DOHH2 (cell line): ENCODE measurements around the gene LRMDA.

ENCODE experiments used
- H3F3A ChIP-seq: fragments of 200-600 bp; sonication (generic), shearing (Covaris generic); 2 replicates; pipeline ENCODE4 v1.6.0; 2016; ENCODE audit warnings: antibody characterized with exemption, mild to moderate bottlenecking; ENCODE audit not compliant: control insufficient read depth, insufficient read depth
- H3K27ac ChIP-seq: fragments of 200-600 bp; sonication (generic); 2 replicates; pipeline ENCODE4 v1.5.1; 2014; ENCODE audit warnings: low read depth, mild to moderate bottlenecking, low read length, moderate library complexity
- H3K27me3 ChIP-seq: fragments of 200-600 bp; sonication (generic); 2 replicates; pipeline ENCODE4 v1.6.1; 2014; ENCODE audit warnings: mild to moderate bottlenecking, low read length, mixed read lengths; ENCODE audit not compliant: control insufficient read depth
- H3K36me3 ChIP-seq: fragments of 200-600 bp; sonication (generic); 2 replicates; pipeline ENCODE4 v1.6.1; 2014; ENCODE audit warnings: mild to moderate bottlenecking, low read length, moderate library complexity, mixed read lengths; ENCODE audit not compliant: control insufficient read depth
- H3K4me1 ChIP-seq: fragments of 200-600 bp; sonication (generic); 2 replicates; pipeline ENCODE4 v1.6.1; 2014; ENCODE audit warnings: mild to moderate bottlenecking, low read length, mixed read lengths; ENCODE audit not compliant: control insufficient read depth
- H3K4me2 ChIP-seq: fragments of 200-600 bp; sonication (generic); 2 replicates; pipeline ENCODE4 v1.6.0; 2014; ENCODE audit warnings: mild to moderate bottlenecking, low read length, moderate library complexity
- H3K4me3 ChIP-seq: fragments of 200-600 bp; sonication (generic); 2 replicates; pipeline ENCODE4 v1.5.1; 2014; ENCODE audit warnings: mild to moderate bottlenecking, low read length, mixed read lengths
- H3K79me2 ChIP-seq: fragments of 200-600 bp; sonication (generic); 2 replicates; pipeline ENCODE4 v1.6.1; 2014; ENCODE audit warnings: mild to moderate bottlenecking, low read length, mixed read lengths; ENCODE audit not compliant: control insufficient read depth
- H3K9me2 ChIP-seq: fragments of 200-600 bp; sonication (generic); replicated peaks from 2 replicates; pipeline ENCODE4 v1.6.1; 2014; ENCODE audit warnings: mild to moderate bottlenecking, low read length, mixed read lengths; ENCODE audit not compliant: control insufficient read depth
- H3K9me3 ChIP-seq: fragments of 200-600 bp; sonication (generic); 2 replicates; pipeline ENCODE4 v1.6.1; 2014; ENCODE audit warnings: antibody characterized with exemption, low read length, mixed read lengths; ENCODE audit not compliant: control insufficient read depth, insufficient read depth
- H4K20me1 ChIP-seq: fragments of 200-600 bp; sonication (generic); 2 replicates; pipeline ENCODE4 v1.6.0; 2014; ENCODE audit warnings: low read depth, mild to moderate bottlenecking, antibody characterized with exemption, low read length, moderate library complexity; ENCODE audit not compliant: control insufficient read depth, insufficient read depth
- CTCF ChIP-seq: fragments of 200-600 bp; sonication (generic); IDR thresholded peaks from one replicate; pipeline ENCODE4 v1.5.1; 2014; ENCODE audit warnings: antibody characterized with exemption, mild to moderate bottlenecking, low read depth, low read length; ENCODE audit not compliant: poor library complexity, severe bottlenecking
- EZH2phosphoT487 ChIP-seq: fragments of 200-600 bp; sonication (generic); IDR thresholded peaks from 2 replicates; pipeline ENCODE4 v1.6.1; 2017; ENCODE audit warnings: borderline replicate concordance, mild to moderate bottlenecking, antibody characterized with exemption, low read length, moderate library complexity, mixed read lengths

Gene LRMDA

DNA sequence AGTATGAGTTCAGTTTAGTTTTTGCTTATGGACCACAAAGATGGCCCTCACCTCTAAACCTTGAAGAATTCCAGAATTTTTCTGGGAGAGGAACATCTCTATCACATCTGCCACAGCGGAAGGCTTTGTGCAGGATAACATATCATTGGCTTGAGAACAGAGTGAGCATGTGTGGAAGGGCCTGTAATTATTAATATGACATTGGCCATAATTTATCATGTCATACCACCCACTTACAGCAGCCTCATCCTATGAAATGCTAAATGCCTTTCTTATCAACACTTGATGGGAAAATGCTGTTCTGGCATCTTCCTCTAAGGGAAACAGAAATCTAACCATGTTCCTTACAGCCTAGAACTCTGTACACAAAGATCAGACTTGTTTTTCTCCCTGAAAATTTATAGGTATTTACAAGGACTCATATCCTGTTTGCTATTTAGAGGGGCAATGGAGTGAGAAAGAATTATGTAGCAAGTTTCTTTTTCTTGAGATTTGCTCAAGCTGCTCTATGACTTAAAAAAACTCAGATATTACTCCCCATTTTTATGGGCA is 817.3 kb downstream of the LRMDA start:
- Histone ChIP-seq H3K79me2 (no peaks in the 10 kb centered on the region), H3K9me3 (peaks cover 4% of the 10 kb centered on the region; the same call in 1 of the 2 replicates), H4K20me1 (no peaks in the 10 kb centered on the region), H3K27me3 (no peaks in the 10 kb centered on the region), H3F3A (no peaks in the 10 kb centered on the region), H3K4me2 (no peak overlapping the region), H3K4me3 (no peak overlapping the region), H3K9me2 (no peaks in the 10 kb centered on the region; the same call in 1 of the 2 replicates), H3K27ac (no peak overlapping the region), H3K36me3 (no peaks in the 10 kb centered on the region), H3K4me1 (no peaks in the 10 kb centered on the region)
- TF ChIP-seq EZH2phosphoT487 (no peak), CTCF (no peak)

DNA sequence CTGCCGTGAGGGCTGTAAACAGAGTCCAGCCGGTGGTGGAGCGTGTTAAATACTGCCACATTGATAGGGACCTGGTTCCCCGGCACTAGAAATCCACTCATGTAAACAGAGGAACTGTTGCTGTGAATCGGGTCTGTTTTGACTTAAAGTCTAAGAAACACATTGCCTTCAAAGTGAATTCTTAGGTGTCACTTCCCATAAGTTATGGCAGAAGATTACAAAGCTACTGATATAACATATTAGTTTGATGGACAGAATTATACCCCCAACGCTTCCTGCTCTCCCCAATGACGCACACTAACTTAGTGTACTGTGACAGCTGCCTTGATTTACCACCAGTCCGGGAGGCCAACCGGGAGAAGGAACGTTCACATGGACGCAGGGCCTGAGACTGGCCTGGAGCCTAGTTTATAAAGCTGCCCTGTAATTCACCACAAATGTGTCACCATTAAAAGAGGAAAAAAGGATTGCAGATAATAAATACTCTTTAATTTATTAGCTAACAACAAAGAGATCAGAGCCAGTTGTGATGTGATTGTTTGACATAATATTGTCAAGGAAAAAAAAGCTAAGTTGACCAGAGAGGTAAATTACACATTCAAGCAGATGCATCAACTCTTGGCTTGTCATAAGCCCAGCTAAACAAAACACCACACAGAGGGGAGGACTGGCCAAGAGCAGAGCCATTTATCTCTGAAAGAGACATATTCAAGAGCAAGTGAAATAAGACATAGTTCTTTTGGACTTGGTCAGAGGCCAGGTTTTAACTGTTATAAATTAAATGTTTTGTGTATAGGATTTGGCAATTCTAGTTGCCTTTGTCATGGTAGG is 820.6 kb downstream of the LRMDA start:
- H3K4me2 ChIP-seq = no peak overlapping the region

GRCh38 chr10:76252733-76253132 is 821.3 kb downstream of the LRMDA start:
- H3K27ac ChIP-seq = no peak overlapping the region

More for the DNA sequence above, 820.6 kb downstream of the LRMDA start:
- H3K79me2 ChIP-seq = no peaks in the 10 kb centered on the region
- H3K9me2 ChIP-seq = no peaks in the 10 kb centered on the region; the same call in 1 of the 2 replicates
- no peaks in the 10 kb centered on the region for H4K20me1 ChIP-seq
- H3K4me3 ChIP-seq = no peak overlapping the region
- H3F3A ChIP-seq = no peaks in the 10 kb centered on the region
- no peak for TF ChIP-seq CTCF
- TF ChIP-seq EZH2phosphoT487 = no peak
- H3K36me3 ChIP-seq = no peaks in the 10 kb centered on the region
- peaks cover 4% of the 10 kb centered on the region; the same call in 1 of the 2 replicates for H3K9me3 ChIP-seq
- no peaks in the 10 kb centered on the region for H3K27me3 ChIP-seq
- no peak overlapping the region for H3K27ac ChIP-seq
- no peaks in the 10 kb centered on the region for H3K4me1 ChIP-seq

More at GRCh38 chr10:76252733-76253132, 821.3 kb downstream of the LRMDA start:
- H3K27me3 ChIP-seq = no peaks in the 10 kb centered on the region
- H3K4me2 ChIP-seq = no peak overlapping the region
- no peaks in the 10 kb centered on the region for H3K4me1 ChIP-seq
- H3K36me3 ChIP-seq = no peaks in the 10 kb centered on the region
- no peaks in the 10 kb centered on the region for H4K20me1 ChIP-seq
- no peak overlapping the region for H3K4me3 ChIP-seq
- no peaks in the 10 kb centered on the region; the same call in 1 of the 2 replicates for H3K9me2 ChIP-seq
- TF ChIP-seq EZH2phosphoT487 = no peak
- no peak for TF ChIP-seq CTCF
- H3F3A ChIP-seq = no peaks in the 10 kb centered on the region
- H3K79me2 ChIP-seq = no peaks in the 10 kb centered on the region
- H3K9me3 ChIP-seq = peaks cover 4% of the 10 kb centered on the region; the same call in 1 of the 2 replicates
